ENCODE measurements around the gene TGFBR3.
A peak's percentile ranks its signal among the peaks of the same experiment; 100 is the strongest.

TGFBR3 gene

DNA sequence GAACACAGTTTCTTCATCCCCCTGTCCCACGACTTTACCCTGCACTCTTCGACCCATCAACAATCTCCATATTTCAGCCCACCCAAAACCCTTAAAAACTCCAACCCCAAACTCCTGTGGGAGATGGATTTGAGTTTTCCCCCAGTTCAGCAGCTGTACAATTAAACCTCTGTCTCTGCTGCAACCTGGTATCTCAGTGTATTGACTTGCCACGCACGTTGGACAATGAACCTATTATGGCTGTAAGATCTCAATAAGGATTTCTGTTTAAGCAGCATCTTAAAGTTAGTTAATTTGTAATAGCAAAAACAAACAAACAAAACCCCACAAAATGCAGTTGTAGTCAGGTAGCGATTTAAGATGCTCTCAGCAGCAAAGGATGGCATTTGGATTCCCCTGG lies 119.1 kb downstream of the TGFBR3 start (continued):
- TF ChIP-seq ZNF169 (tag by site-specific recombination; IDR thresholded peaks at IDR 0.05) (no peak), ZNF610 (tag by site-specific recombination; IDR thresholded peaks at IDR 0.05; ENCODE audit: borderline replicate concordance) (no peak), YY2 (tag by site-specific recombination; IDR thresholded peaks at IDR 0.05) (no peak), ZNF626 (tag by site-specific recombination; IDR thresholded peaks at IDR 0.05) (no peak)

DNA sequence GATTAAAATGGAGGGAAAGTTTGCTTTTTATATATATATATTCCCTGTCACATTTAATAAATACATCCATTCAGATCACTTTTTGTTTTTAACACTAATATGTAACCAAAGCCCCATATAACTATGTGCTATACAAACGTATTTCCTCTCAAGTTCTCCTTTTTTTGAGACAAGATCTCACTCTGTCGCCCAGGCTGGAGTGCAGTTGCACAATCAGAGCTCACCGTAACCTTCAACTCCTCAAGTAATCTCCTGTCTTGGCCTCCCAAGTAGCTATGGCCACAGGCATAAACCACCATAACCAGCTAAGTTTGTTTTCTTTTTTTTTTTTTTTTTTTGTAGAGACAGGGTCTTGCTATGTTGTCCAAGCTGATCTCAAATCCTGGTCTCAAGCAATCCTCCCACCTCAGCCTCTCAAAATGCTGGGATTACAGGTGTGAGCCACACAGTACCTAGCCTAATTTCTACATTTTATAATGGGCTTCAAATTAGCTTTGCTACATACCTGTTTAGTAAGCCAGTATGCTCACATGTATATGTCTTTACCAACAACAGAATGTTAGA lies 120.0 kb downstream of the TGFBR3 start:
- POLR2A ChIA-PET = no interaction called here
- H3K4me1 ChIP-seq (ENCODE audit: control insufficient read depth, insufficient read depth, low read length) = no peaks in the 10 kb centered on the region
- H3K4me3 ChIP-seq (ENCODE audit: low read depth, low read length) = no peak overlapping the region
- H3K27ac ChIP-seq (ENCODE audit: extremely low read depth, low read depth, low read length) = no peak overlapping the region
- TF ChIP-seq ZNF473 (tag by site-specific recombination; IDR thresholded peaks at IDR 0.05) (no peak), ZNF121 (tag by site-specific recombination; IDR thresholded peaks at IDR 0.05) (peak; percentile 19; the same call in 1 of the 2 replicates), ZBTB8A (tag by site-specific recombination; IDR thresholded peaks at IDR 0.05) (no peak), ZNF416 (tag by site-specific recombination; IDR thresholded peaks at IDR 0.05) (no peak)
- no peaks in the 10 kb centered on the region for H3K36me3 ChIP-seq (ENCODE audit: control insufficient read depth in 2 of 2, insufficient read depth in 1 of 2, low read length in 2 of 2)
- H3K9me3 ChIP-seq (ENCODE audit: control insufficient read depth, insufficient read depth, low read depth, low read length) = no peaks in the 10 kb centered on the region
- CTCF ChIA-PET = no interaction called here

DNA sequence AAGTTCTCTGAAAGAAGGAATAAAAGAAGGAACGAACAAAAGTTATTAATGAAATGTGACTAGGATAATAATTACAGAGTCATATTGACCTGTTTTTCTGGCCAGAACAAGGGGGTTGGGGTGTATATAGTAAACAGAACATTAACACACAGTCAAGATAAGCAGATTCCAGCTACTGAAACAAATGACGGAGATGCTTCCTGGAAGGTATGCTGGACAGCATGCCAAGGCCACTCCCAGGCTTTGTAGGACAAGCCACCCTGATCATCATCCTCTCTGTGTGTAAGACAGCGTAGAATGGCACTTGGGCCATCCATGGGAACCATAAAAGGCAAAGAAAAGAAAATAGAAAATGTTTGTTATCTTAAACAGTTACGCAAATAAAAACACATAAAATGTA lies 120.7 kb downstream of the TGFBR3 start:
- no peaks in the 10 kb centered on the region for H3K9me3 ChIP-seq (ENCODE audit: control insufficient read depth, insufficient read depth, low read depth, low read length)
- H3K4me1 ChIP-seq (ENCODE audit: control insufficient read depth, insufficient read depth, low read length) = no peaks in the 10 kb centered on the region
- CTCF ChIA-PET = no interaction called here

GRCh38 chr1:91764471-91765115 lies 121.4 kb downstream of the TGFBR3 start:
- POLR2A ChIA-PET = no interaction called here
- Histone ChIP-seq H3K4me3 (ENCODE audit: low read depth, low read length) (no peak overlapping the region), H3K27ac (ENCODE audit: extremely low read depth, low read depth, low read length) (no peak overlapping the region), H3K36me3 (ENCODE audit: control insufficient read depth in 2 of 2, insufficient read depth in 1 of 2, low read length in 2 of 2) (no peaks in the 10 kb centered on the region), H3K9me3 (ENCODE audit: control insufficient read depth, insufficient read depth, low read depth, low read length) (no peaks in the 10 kb centered on the region), H3K4me1 (ENCODE audit: control insufficient read depth, insufficient read depth, low read length) (no peaks in the 10 kb centered on the region)
- TF ChIP-seq ZBTB44 (tag by site-specific recombination; IDR thresholded peaks at IDR 0.05) (no peak), ZFHX2 (tag by site-specific recombination; conservative IDR thresholded peaks at IDR 0.05) (peak; percentile 60)
- CTCF ChIA-PET = interaction anchor here (0.5 to 1.0 kb wide), 3 partner anchors 17 to 163 kb away, joined by 3 to 6 read pairs (median 3); no protein-coding TSS in a partner anchor

More for the DNA sequence above, 120.7 kb downstream of the TGFBR3 start:
- TF ChIP-seq ZNF404 (tag by site-specific recombination; IDR thresholded peaks at IDR 0.05) (no peak), GFI1B (tag by site-specific recombination; IDR thresholded peaks at IDR 0.05) (no peak), ZBTB21 (tag by site-specific recombination; IDR thresholded peaks at IDR 0.05) (no peak), ZNF610 (tag by site-specific recombination; IDR thresholded peaks at IDR 0.05; ENCODE audit: borderline replicate concordance) (no peak), ZNF624 (tag by site-specific recombination; IDR thresholded peaks at IDR 0.05) (no peak)
- TF ChIP-seq, protein P1, sequence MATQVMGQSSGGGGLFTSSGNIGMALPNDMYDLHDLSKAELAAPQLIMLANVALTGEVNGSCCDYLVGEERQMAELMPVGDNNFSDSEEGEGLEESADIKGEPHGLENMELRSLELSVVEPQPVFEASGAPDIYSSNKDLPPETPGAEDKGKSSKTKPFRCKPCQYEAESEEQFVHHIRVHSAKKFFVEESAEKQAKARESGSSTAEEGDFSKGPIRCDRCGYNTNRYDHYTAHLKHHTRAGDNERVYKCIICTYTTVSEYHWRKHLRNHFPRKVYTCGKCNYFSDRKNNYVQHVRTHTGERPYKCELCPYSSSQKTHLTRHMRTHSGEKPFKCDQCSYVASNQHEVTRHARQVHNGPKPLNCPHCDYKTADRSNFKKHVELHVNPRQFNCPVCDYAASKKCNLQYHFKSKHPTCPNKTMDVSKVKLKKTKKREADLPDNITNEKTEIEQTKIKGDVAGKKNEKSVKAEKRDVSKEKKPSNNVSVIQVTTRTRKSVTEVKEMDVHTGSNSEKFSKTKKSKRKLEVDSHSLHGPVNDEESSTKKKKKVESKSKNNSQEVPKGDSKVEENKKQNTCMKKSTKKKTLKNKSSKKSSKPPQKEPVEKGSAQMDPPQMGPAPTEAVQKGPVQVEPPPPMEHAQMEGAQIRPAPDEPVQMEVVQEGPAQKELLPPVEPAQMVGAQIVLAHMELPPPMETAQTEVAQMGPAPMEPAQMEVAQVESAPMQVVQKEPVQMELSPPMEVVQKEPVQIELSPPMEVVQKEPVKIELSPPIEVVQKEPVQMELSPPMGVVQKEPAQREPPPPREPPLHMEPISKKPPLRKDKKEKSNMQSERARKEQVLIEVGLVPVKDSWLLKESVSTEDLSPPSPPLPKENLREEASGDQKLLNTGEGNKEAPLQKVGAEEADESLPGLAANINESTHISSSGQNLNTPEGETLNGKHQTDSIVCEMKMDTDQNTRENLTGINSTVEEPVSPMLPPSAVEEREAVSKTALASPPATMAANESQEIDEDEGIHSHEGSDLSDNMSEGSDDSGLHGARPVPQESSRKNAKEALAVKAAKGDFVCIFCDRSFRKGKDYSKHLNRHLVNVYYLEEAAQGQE (tag by site-specific recombination; IDR thresholded peaks at IDR 0.05) = peak; percentile 61
- POLR2A ChIA-PET = no interaction called here
- Histone ChIP-seq H3K4me3 (ENCODE audit: low read depth, low read length) (no peak overlapping the region), H3K27ac (ENCODE audit: extremely low read depth, low read depth, low read length) (no peak overlapping the region), H3K36me3 (ENCODE audit: control insufficient read depth in 2 of 2, insufficient read depth in 1 of 2, low read length in 2 of 2) (no peaks in the 10 kb centered on the region)
